Peyer's patch (tissue), 4 donors: Measurements from ENCODE around the gene RUNX1.

Source experiments
- CTCF ChIP-seq, 6 experiments: fragments of 450-650 bp in 4 of 6; fragments of 200-600 bp in 2 of 6; sonication (generic) in 1 of 6; IDR thresholded peaks; one replicate each; pipeline ENCODE4 v1.5.1; 2017 to 2019; ENCODE audit warnings: antibody characterized with exemption in 6 of 6, mild to moderate bottlenecking in 3 of 6, moderate library complexity in 1 of 6
- POLR2A ChIP-seq, 2 donors: fragments of 450-650 bp; IDR thresholded peaks; one replicate each; pipeline ENCODE4 v1.5.1; 2017; ENCODE audit warnings: antibody characterized with exemption in 2 of 2, mild to moderate bottlenecking in 2 of 2, moderate library complexity in 2 of 2

- TF ChIP-seq CTCF (IDR thresholded peaks at IDR 0.05) = no peak
- TF ChIP-seq POLR2A (IDR thresholded peaks at IDR 0.05) = no peak
These were observed 241.8 kb downstream of the RUNX1 start for GRCh38 chr21:34807146-34807880.
